NCI-H2107 treated with DMSO at 0.1 percent for 48 hours (cell line): ENCODE results near the gene RUNX3.
"Not testable (repeated sequence)": the region's sequence is repeated elsewhere in the genome, so short reads cannot be mapped to it uniquely, and the experiment has no call there.

Source experiments
- DNase-seq: peaks from one replicate; lab custom pipeline; 2025; ENCODE audit not compliant: unreplicated experiment; lab: John Stamatoyannopoulos, UW

Gene RUNX3

DNA sequence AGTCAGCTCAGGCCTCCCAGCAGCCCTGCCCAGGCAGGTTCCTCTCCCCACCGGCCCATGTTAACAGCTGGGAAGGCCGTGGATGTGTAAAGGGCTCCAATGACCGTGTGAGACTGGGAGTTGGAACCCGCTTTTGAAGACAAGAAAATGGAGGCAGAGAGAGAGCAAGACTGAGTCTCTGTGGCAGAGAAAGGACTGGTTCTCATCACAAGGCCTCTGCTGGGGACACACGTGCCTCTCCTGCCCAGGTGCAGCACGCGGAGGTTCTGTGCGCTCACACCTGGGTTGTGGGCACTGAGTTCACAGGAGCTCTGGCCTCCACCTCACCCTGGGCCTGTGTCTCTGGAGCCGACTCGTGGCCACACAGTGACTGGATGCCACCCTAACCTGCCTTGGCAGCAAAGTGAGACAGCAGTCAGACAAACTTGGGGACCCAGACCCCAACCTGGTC lies 27.0 kb downstream of the RUNX3 start:
- DNase-seq, result no peak

- no peak for DNase-seq
Measured at GRCh38 chr1:24902471-24902891, 27.6 kb downstream of the RUNX3 start.

DNA sequence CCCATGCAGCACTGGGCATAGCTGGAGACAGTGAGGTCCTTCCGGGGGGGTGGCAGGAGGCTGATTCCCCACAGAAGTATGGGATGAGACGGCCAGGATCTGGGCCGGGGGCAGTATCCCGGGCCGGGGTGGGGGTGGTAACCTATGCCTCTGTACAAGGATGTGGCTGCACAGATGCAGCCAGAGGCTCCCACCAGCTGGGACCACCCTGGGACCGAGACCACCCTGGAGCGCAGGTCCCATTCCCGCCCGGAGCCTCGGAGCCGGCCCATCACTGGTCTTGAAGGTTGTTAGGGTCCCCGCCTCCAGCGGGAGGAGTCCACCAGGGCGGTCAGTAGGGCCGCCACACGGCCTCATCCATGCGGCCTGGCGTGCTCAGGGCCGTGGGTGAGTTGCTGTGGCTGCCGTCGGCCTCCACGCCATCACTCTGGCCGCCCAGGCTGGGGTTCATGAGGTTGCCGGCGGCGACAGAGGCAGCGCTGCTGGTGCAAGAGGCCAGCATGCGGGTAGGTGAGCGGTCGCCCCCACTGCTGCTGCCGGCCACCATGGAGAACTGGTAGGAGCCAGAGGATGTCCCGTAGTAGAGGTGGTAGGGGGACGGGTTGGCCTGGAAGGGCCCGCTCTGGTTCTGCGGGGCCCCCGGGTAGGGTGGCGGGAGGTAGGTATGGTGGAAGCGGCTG lies 28.1 kb downstream of the RUNX3 start:
- no peak for DNase-seq

- DNase-seq, result no peak
Measured at GRCh38 chr1:24900985-24901781, 28.9 kb downstream of the RUNX3 start.

GRCh38 chr1:24900486-24900849 lies 29.6 kb downstream of the RUNX3 start:
- DNase-seq, result no peak

- no peak for DNase-seq
Measured at GRCh38 chr1:24899581-24900485, 30.2 kb downstream of the RUNX3 start.

DNA sequence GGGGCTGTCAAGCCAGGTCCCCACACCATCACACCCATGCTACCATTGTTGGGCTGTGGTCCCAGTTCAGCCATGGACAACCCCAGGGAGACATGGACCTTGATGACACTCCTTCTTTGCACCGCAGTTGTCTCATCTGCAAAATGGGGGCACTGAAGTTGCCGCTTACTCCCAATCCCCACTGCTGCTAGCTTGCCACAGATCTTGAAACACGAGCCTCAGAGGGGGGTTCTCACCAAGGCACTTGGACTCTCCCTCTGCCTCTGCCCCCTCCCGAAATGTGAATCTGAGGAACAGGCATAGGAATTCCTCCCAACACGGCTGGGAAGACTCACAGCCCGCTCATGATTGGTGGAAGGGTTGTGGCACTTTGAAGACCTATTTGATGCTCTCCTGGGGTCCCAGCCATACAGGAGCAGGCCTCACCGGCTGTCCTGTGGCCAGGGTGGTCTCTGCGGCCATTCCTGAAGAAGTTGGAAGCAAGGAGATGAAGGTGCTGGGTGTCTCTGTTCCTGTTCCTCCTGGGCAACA lies 31.1 kb downstream of the RUNX3 start:
- DNase-seq, result no peak

DNA sequence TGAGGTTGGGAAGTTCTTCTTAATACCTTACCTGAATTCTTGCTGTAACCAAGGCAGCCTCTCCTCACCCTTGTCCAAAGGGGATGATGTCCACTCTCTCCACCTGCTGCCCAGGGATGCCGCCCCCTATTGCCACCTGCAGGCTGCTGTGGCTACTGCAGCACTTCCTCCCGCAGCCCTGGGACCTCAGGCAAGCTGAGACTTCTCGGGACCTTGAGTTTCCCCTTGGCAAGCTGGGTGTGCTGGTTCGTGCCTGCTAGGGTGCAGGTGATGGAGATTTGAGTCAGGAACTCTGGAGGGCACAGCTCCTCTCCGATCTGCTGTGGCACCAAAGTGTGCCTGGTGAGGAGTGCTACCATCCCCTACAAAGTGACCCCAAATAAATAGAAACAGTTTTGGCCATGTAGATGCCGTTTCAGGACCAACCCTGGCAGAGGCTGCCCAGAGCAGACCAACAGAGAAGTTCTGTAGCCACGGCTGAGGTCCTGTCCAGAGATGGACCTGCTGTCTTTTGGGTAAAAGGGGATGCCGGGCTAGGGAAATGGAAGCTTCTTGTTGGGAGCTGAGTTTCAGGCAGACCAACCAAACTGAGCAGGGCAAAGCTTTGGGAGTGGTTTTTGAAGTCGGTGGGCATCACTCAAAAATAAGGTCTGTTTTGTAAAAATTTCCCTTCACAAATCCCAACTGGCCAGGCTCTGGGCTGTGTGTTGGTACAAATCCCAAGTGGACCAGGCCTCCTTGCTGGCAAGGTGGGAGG lies 31.7 kb downstream of the RUNX3 start:
- no peak for DNase-seq

DNA sequence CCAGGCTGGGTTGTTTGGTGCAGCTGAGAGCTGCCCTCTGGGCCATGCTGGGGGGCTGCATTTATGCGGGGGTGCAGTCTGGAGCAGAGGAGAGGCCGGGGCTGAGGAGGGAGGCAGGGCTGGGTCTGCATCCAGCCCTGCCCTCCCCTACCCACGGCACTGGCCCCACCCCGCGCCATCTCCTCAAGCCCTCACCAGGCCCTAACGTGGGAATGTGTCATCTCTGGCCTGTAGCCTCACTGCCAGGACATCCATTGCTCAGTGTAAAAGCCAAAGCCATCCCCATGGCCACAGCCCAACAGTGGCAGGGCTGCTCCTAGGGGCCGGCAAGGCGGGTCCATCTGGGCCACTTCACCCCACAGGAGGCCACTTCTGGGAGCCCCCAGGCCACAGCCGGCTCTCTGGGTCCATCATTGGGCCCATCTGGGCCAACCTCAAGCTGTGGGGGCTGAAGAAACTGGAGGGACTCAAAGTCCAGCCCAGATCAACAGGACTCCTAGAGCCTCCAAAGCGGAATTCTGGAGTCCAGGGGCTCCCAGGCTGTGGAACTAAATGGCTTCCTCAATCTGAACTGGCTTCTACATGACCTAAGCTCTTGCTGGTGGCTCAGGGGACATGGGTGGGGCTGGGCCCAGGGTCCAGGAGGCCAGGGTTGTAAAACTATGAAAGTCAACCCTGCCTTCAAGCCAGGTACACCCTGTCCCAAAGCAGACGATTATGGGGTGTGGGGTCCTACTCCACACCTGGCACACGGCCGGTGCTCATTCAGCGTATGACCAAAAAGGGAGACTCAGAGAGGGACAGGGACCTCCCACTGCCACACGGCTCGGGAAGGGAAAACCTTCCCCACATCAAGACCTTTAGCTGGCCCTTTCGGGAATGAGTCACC lies 32.6 kb downstream of the RUNX3 start:
- DNase-seq, result no peak

- DNase-seq, result no peak
Measured at GRCh38 chr1:24896596-24897262, 33.3 kb downstream of the RUNX3 start.

DNA sequence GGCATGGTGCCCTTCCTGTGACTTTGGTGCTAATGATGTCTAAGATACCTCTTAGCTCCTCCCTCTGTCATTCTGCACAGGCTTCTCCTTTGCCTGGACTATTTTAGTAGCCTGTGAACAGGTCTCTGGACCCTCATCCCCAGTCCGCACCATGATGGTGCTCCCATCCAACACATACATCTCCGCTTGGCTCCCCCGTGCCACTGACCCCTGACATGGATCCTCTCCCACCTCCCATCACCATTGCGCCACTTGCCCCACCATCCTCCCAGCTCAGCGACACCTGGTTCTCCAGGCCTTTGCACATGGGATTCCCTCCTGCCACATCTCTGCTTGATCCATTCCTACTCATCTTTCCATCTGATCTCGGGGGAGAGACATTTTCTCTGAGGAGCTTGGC lies 33.9 kb downstream of the RUNX3 start:
- no peak for DNase-seq

DNA sequence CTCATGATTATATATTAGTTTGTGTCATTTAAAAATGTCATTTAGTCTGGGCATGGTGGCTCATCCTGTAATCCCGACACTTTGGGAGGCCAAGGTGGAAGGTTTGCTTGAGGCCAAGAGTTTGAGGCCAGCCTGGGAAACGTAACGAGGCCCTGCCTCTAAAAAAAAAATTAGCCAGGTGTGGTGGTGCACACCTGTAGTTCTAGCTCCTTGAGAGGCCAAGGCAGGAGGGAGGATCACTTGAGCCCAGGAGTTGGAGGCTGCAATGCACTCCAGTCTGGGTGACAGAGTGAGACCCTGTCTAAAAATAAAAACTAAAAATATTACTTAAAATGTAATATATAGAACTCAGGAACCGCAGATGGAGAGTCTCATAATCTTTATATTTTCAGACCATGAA lies 34.6 kb downstream of the RUNX3 start:
- DNase-seq, result no peak

GRCh38 chr1:24894002-24894401 lies 36.1 kb downstream of the RUNX3 start:
- no peak for DNase-seq

GRCh38 chr1:24893431-24893830 lies 36.6 kb downstream of the RUNX3 start:
- DNase-seq, result no peak

DNA sequence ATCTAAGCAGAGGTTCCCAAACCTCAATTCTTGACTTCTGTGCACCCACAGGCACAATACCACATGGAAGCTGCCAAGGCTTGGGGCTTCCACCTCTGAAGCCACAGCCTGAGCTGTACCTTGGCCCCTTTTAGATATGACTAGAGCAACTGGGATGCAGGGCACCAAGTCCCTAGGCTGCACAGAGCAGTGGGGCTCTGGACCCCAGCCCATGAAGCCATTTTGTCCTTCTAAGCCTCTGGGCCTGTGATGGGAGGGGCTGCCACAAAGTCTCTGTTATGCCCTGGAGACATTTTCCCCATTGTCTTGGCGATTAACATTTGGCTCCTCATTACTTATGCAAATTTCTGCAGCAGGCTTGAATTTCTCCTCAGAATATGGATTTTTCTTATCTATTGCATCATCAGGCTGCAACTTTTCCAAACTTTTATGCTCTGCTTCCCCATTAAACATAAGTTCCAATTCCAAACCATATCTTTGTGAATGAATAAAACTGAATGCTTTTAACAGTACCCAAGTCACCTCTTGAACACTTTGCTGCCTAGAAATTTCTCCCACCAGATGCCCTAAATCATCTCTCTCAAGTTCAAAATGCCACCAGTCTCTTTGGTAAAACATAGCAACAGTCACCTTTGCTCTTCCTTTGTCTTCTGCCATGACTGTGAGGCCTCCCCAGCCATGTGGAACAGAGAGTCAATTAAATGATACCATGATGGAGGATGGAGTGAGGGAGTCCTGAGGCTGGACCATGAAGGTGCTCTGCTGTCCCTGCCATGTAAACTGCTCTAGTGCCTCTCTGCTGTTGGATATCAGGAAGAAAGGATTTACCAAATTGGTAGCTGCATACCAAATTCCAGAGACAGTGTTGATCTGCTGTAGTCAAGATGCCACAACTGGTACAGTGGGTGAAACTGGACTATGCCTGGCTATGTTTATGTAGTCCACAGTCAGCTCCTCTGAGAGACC lies 37.6 kb downstream of the RUNX3 start:
- DNase-seq, result no peak

- not testable (repeated sequence) for DNase-seq
Measured at GRCh38 chr1:24891367-24891766, 38.7 kb downstream of the RUNX3 start.

- DNase-seq, result no peak
Measured at GRCh38 chr1:24890887-24891286, 39.2 kb downstream of the RUNX3 start.
